Uterus (tissue), 2 donors: ENCODE results near the gene ACSF3.

Experiments
- POLR2A ChIP-seq, 2 donors: fragments of 450-650 bp; IDR thresholded peaks; one replicate each; pipeline ENCODE4 v1.6.1; 2016; ENCODE audit warnings: antibody characterized with exemption in 2 of 2, mild to moderate bottlenecking in 1 of 2, moderate library complexity in 1 of 2
- TF ChIP-seq, protein P1 (sequence below), 4 experiments: fragments of 200-600 bp in 2 of 4; fragments of 450-650 bp in 2 of 4; sonication (generic) in 2 of 4; IDR thresholded peaks; one replicate each; pipeline ENCODE4 v1.5.1; 2016 to 2019; ENCODE audit warnings: antibody characterized with exemption in 4 of 4, mild to moderate bottlenecking in 2 of 4, moderate library complexity in 1 of 4

DNA sequence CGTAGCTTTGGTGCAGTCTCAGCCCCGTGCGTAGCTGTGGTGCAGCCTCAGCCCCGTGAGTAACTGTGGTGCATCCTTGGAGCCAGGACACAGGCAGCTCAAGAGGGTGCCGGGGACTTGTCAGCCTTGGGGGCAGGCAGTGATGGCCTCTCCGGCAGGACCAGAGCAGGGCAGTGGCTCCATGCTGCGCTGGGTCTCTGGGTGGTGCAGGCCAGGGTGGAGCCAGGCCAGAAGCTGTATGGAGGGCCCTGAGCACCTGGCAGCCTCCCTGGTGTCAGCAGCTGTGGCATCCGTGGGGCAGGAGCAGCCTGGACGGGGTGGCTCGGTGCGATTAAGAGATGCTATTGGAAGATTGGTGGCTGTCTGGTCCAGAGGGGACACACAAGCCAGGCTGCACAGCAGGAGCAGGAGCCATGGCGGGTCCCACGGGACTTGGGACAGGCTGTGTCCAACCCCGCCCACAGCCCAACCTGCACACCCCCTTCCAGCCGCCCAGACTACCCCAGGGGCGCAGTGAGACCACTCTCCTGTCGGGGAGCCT, 49.6 kb downstream of the ACSF3 start:
- TF ChIP-seq, protein P1, sequence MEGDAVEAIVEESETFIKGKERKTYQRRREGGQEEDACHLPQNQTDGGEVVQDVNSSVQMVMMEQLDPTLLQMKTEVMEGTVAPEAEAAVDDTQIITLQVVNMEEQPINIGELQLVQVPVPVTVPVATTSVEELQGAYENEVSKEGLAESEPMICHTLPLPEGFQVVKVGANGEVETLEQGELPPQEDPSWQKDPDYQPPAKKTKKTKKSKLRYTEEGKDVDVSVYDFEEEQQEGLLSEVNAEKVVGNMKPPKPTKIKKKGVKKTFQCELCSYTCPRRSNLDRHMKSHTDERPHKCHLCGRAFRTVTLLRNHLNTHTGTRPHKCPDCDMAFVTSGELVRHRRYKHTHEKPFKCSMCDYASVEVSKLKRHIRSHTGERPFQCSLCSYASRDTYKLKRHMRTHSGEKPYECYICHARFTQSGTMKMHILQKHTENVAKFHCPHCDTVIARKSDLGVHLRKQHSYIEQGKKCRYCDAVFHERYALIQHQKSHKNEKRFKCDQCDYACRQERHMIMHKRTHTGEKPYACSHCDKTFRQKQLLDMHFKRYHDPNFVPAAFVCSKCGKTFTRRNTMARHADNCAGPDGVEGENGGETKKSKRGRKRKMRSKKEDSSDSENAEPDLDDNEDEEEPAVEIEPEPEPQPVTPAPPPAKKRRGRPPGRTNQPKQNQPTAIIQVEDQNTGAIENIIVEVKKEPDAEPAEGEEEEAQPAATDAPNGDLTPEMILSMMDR (IDR thresholded peaks at IDR 0.05), result no peak
- TF ChIP-seq POLR2A (IDR thresholded peaks at IDR 0.05), result no peak
